ENCODE results near the gene SLC22A1. TPM values are rescaled to one million over a fixed set of nuclear protein-coding genes. Genes with fewer than 3 reads are reported as not detected.

SLC22A1 gene
- total and polyA plus RNA-seq, 2 of the 8 experiments (the other 6 are each of a cell fraction or from before 2014, with no cell fraction given): 0.12 to 0.45 TPM

DNA sequence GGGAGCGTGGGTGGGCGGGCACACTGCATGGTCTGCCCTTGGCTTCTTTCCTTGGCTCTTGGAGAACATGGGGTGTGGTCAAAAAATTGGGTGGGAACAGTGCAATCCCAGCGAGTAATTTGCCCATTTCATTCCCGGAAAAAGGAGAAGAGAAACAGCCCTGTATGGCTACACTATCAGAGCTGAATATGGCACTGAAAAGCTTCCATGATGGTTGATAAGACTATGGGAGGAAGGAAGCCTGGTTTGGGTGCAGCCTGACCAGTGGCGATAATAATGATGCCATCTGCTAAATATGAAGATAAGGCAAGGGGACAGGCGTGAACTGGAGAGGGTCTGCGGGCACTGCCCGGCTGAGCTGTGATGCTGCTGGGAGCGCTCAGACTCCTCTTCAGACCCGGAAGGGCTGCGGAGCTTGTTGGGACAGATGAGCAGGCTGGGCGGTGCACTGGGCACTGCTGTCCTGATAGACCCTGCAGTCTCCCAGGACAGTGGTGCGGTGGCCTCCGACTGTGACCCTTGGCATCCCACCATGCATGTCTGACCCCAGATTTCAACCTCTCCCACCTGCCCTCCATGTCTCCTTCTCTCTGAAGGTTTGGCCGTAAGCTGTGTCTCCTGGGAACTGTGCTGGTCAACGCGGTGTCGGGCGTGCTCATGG, 10.2 kb downstream of the SLC22A1 start:
- Histone ChIP-seq H3K4me1 (replicated peaks in 1 of 4; ENCODE audit: control insufficient read depth in 3 of 4, insufficient read depth in 4 of 4, low read length in 3 of 4) (peaks cover 7 to 17% (median 11%) of the 10 kb centered on the region in 4 experiments), H4K91ac (replicated peaks; ENCODE audit: insufficient read length, low read length) (peak overlapping the region; percentile 84), H3K27ac (ENCODE audit: low read depth, low read length) (no peak overlapping the region), H4K20me1 (replicated peaks in 1 of 2; ENCODE audit: control insufficient read depth in 1 of 2, insufficient read depth in 2 of 2, low read length in 2 of 2) (no peaks in the 10 kb centered on the region), H3K79me1 (ENCODE audit: low read depth, low read length) (no peaks in the 10 kb centered on the region), H3K27me3 (replicated peaks in 1 of 4; ENCODE audit: control insufficient read depth in 3 of 4, extremely low read depth in 1 of 4, insufficient read depth in 3 of 4, low read length in 3 of 4) (no peaks in the 10 kb centered on the region; a peak in 1 of 7 replicates), H3K14ac (ENCODE audit: insufficient read length) (no peak overlapping the region), H2BK5ac (ENCODE audit: low read depth, low read length) (no peak overlapping the region), H3K4me2 (ENCODE audit: insufficient read depth in 1 of 2, low read depth in 2 of 2, low read length in 2 of 2) (peak overlapping the region; percentile 28 to 35; a peak in 3 of 4 replicates), H3K36me3 (ENCODE audit: control insufficient read depth in 2 of 4, insufficient read depth in 4 of 4, low read length in 3 of 4) (no peaks in the 10 kb centered on the region), H2AK5ac (ENCODE audit: low read depth, low read length) (peak overlapping the region; percentile 18; the same call in 1 of the 2 replicates), H3K18ac (ENCODE audit: extremely low read depth, low read length) (no peak overlapping the region; the same call in 1 of the 2 replicates), H2BK120ac (replicated peaks; ENCODE audit: low read depth, low read length) (no peak overlapping the region), H3K4me3 (ENCODE audit: extremely low read depth in 1 of 4, insufficient read depth in 2 of 4, low read depth in 3 of 4, low read length in 4 of 4) (no peak overlapping the region), H3K23me2 (ENCODE audit: low read depth, low read length) (no peaks in the 10 kb centered on the region), H3K79me2 (ENCODE audit: control insufficient read depth in 1 of 2, insufficient read depth in 2 of 2, low read length in 2 of 2) (no peaks in the 10 kb centered on the region), H3K56ac (replicated peaks; ENCODE audit: insufficient read length, low read depth, low read length) (no peak overlapping the region), H2BK12ac (ENCODE audit: low read depth, low read length) (no peak overlapping the region), H3K4ac (replicated peaks; ENCODE audit: insufficient read length, low read depth, low read length) (peak overlapping the region; percentile 72), H3K9me3 (ENCODE audit: insufficient read depth in 2 of 2, low read depth in 1 of 2, low read length in 1 of 2) (no peaks in the 10 kb centered on the region), H3K23ac (ENCODE audit: insufficient read length) (no peak overlapping the region), H4K5ac (ENCODE audit: insufficient read length, low read depth, low read length) (no peak overlapping the region), H4K8ac (ENCODE audit: extremely low read depth, insufficient read depth, low read length) (no peak overlapping the region), H3K9ac (replicated peaks in 1 of 4; ENCODE audit: extremely low read depth in 1 of 4, low read depth in 3 of 4, low read length in 3 of 4) (no peak overlapping the region), H2BK15ac (ENCODE audit: low read length) (no peak overlapping the region; the same call in 1 of the 2 replicates), H2BK20ac (ENCODE audit: low read length) (no peak overlapping the region), H2AFZ (ENCODE audit: low read length) (no peak overlapping the region)
- ChIA-PET POLR2A (ENCODE audit: partially characterized antibody) (no interaction called here), CTCF (ENCODE audit: partially characterized antibody) (interaction anchor here (1.0 to 1.3 kb wide), 2 partner anchors 9 to 324 kb away, joined by 3 read pairs; no protein-coding TSS in a partner anchor)
- 92% methylated on average over 17 of the region's 19 CpGs; no CpG with 5 or more reads in 1 of the 2 experiments for WGBS, 2 experiments (ENCODE audit: extremely low coverage in 1 of 2, insufficient coverage in 1 of 2, insufficient read length in 1 of 2, insufficient replicate concordance in 2 of 2, low coverage in 1 of 2, low lambda C conversion rate in 2 of 2, missing lambda C conversion rate in 1 of 2)
- DNase-seq (ENCODE audit: low read depth in 1 of 2, low spot score in 2 of 2) (no peak), FAIRE-seq (no peak)
- TF ChIP-seq PHF8 (conservative IDR thresholded peaks at IDR 0.05; ENCODE audit: low read depth, low read length): no peak
- TF ChIP-seq FOSL1 (IDR thresholded peaks at IDR 0.05; ENCODE audit: insufficient read depth, low read depth, low read length): no peak
- no peak for TF ChIP-seq NRF1 (IDR thresholded peaks at IDR 0.05; ENCODE audit: low read depth, low read length)
- TF ChIP-seq RAD21 (IDR thresholded peaks at IDR 0.05 in 1 of 2, conservative IDR thresholded peaks at IDR 0.05 in 1 of 2; ENCODE audit: low read depth in 2 of 2, low read length in 2 of 2): no peak
- TF ChIP-seq POLR2AphosphoS5 (IDR thresholded peaks at IDR 0.05; ENCODE audit: low read depth, low read length): no peak
- TF ChIP-seq POLR2A (IDR thresholded peaks at IDR 0.05; ENCODE audit: control extremely low read depth in 1 of 2, low read depth in 2 of 2, low read length in 2 of 2): no peak
- no peak for TF ChIP-seq SP4 (IDR thresholded peaks at IDR 0.05; ENCODE audit: low read length)
- no peak for TF ChIP-seq EGR1 (IDR thresholded peaks at IDR 0.05; ENCODE audit: borderline replicate concordance, low read depth, low read length)
- TF ChIP-seq SP1 (IDR thresholded peaks at IDR 0.05; ENCODE audit: low read depth, low read length): no peak
- TF ChIP-seq, protein P1, sequence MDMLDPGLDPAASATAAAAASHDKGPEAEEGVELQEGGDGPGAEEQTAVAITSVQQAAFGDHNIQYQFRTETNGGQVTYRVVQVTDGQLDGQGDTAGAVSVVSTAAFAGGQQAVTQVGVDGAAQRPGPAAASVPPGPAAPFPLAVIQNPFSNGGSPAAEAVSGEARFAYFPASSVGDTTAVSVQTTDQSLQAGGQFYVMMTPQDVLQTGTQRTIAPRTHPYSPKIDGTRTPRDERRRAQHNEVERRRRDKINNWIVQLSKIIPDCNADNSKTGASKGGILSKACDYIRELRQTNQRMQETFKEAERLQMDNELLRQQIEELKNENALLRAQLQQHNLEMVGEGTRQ (IDR thresholded peaks at IDR 0.05; ENCODE audit: low read length): no peak
- no peak for TF ChIP-seq BRCA1 (IDR thresholded peaks at IDR 0.05; ENCODE audit: low read depth, low read length)
- no peak for TF ChIP-seq TCF12 (IDR thresholded peaks at IDR 0.05; ENCODE audit: low read depth, low read length)
- TF ChIP-seq TEAD4 (IDR thresholded peaks at IDR 0.05; ENCODE audit: low read depth, low read length): no peak
